LNCAP (cell line): ENCODE measurements around the gene SLC26A3.
A peak's percentile ranks its signal among the peaks of the same experiment; 100 is the strongest.

Experiments used
- TF ChIP-seq, protein P1 (sequence below): fragments of 450-650 bp; IDR thresholded peaks from 2 replicates; pipeline ENCODE4 v1.5.1; 2017; ENCODE audit warnings: mild to moderate bottlenecking

SLC26A3 gene

GRCh38 chr7:107743567-107744344, 59.3 kb downstream of the SLC26A3 start, which contains the start of gene CBLL1:
Gene CBLL1, plus strand, starts transcription at chr7:107744142. Its CDS starts 22 bp downstream, at chr7:107744164.
- TF ChIP-seq, protein P1, sequence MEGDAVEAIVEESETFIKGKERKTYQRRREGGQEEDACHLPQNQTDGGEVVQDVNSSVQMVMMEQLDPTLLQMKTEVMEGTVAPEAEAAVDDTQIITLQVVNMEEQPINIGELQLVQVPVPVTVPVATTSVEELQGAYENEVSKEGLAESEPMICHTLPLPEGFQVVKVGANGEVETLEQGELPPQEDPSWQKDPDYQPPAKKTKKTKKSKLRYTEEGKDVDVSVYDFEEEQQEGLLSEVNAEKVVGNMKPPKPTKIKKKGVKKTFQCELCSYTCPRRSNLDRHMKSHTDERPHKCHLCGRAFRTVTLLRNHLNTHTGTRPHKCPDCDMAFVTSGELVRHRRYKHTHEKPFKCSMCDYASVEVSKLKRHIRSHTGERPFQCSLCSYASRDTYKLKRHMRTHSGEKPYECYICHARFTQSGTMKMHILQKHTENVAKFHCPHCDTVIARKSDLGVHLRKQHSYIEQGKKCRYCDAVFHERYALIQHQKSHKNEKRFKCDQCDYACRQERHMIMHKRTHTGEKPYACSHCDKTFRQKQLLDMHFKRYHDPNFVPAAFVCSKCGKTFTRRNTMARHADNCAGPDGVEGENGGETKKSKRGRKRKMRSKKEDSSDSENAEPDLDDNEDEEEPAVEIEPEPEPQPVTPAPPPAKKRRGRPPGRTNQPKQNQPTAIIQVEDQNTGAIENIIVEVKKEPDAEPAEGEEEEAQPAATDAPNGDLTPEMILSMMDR, result peak; percentile 77; the same call in 1 of the 2 replicates

DNA sequence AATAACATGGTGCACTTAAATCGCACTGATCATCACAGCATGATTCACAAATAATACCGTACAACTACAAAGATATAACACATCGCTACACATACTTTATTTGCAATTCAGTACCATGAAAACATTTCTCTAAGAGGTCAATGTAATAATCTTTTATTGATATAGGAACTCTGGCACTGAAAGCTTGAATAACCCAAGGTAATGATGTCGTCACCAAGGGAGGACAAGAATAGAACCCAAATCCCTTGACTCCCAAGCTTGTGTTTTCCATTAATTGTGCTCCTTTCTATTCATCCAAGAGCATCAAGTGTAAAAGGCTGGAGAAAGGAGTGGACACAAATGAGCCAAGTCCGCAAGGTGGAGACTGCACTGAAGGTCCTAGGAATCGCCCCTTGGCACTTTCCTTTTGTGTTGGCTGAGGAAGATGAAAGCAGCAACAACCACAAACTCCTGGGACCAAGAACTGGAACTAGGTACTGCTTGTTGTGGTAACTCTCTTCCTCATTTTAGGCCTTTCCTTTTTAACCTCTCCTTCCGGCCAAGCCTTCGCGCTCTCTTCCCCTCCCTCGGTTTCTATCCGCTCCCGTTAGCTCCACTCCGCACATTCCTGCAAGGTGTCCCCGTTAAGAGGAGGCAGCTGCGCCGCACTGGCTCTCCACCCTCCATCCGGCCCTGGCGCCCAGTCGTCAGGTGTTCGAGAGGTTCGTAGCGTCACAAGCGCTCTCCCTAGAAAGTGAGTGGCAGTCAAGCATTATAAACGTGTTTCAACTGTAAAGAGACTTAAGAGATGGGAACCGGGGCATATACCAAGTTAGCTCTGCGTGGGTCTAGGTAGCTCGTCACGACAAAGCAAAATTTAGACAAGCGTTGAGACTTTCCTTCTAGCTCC, 60.1 kb downstream of the SLC26A3 start:
- TF ChIP-seq, protein P1, result no peak; the same call in none of the 2 replicates

DNA sequence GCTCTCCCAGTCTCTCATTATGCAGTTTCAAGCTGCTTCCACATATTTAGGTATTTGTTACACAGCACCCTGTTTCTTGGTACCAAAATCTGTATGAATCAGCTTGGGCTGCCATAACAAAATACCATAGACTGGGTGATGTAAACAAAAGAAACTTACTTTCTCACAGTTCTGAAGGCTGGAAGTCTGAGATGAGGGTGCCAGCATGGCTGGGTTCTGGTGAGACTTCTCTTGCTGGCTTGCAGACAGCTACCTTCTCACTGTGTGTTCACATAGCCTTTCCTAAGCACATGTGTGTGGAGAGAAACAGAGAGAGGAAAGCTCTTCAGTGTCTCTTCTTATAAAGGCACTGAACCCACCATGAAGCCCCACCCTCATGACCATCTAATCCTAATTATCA, 74.7 kb downstream of the SLC26A3 start:
- TF ChIP-seq, protein P1, result no peak

GRCh38 chr7:107726356-107727130, 76.5 kb downstream of the SLC26A3 start:
- TF ChIP-seq, protein P1, result no peak

DNA sequence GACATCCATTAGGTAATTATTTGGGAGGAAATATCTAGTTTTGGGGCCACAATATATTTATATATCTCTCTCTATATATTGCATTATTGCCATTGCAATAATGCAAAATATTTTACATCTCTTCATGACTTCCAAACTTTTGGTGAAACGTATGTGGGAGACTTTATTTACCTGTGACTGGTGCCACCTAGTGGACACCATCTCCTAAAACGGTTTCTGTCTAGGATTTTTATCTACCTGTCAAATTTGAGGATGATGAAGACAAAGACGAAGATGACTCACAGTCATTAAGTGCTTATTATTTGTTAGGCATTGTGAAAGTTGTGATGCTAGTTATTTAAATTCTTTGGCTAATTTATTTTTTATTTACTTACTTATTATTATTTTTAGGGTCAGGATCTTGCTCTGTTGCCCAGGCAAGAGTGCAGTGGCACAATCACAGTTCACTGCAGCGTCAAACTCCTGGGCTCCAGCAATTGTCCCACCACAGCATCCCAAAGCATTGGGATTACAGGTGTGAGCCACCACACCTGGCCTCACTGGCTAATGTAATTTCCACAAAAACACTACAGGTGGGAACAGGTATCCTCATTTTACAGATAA, 77.8 kb downstream of the SLC26A3 start:
- TF ChIP-seq, protein P1, result peak; percentile 68

GRCh38 chr7:107723255-107723654, 79.8 kb downstream of the SLC26A3 start:
- TF ChIP-seq, protein P1, result no peak

DNA sequence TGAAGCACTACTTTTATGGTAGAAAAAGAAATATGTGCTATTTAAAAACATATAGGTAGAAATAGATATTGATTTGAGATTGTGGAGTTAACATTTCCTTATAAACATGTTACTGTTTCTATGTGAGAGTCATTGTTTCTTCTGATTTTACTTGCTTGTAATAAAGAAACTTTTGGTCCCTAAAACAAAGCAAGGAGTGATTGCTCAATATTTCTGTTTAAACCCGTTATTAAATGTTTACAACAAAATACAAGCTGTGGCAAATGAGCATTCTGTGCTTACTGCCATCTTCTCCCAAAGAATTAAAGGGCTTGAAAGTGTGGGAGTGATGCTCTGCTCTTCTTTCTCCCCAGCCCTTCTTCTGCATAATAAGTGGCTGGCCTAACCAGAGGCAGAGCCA, 81.7 kb downstream of the SLC26A3 start:
- TF ChIP-seq, protein P1, result no peak
